ENCODE measurements around the gene RAPGEF5.

Gene RAPGEF5

GRCh38 chr7:22181663-22182062 lies 175.3 kb downstream of the RAPGEF5 start:
- DNase-seq (ENCODE audit: low read depth in 1 of 2, low spot score in 1 of 2) = no peak
- H3K27me3 ChIP-seq (ENCODE audit: insufficient read depth, poor library complexity, severe bottlenecking) = peaks cover 2% of the 10 kb centered on the region
- no peak overlapping the region for H3K4me3 ChIP-seq (replicated peaks; ENCODE audit: insufficient read depth, low read length)
- H3K27ac ChIP-seq (replicated peaks) = no peak overlapping the region
- TF ChIP-seq POLR2AphosphoS5 (IDR thresholded peaks at IDR 0.05; ENCODE audit: low read depth) (no peak), REST (IDR thresholded peaks at IDR 0.05; ENCODE audit: insufficient replicate concordance, low read depth) (no peak), GABPA (IDR thresholded peaks at IDR 0.05; ENCODE audit: low read depth) (no peak), CTCF (IDR thresholded peaks at IDR 0.05; ENCODE audit: insufficient read depth, low read length) (no peak), SPI1 (IDR thresholded peaks at IDR 0.05; ENCODE audit: borderline replicate concordance, low read depth) (no peak)

GRCh38 chr7:22179442-22179879 lies 177.5 kb downstream of the RAPGEF5 start:
- H3K4me3 ChIP-seq (replicated peaks; ENCODE audit: insufficient read depth, low read length) = no peak overlapping the region
- H3K27ac ChIP-seq (replicated peaks) = no peak overlapping the region
- peaks cover 2% of the 10 kb centered on the region for H3K27me3 ChIP-seq (ENCODE audit: insufficient read depth, poor library complexity, severe bottlenecking)
- no peak for DNase-seq (ENCODE audit: low read depth in 1 of 2, low spot score in 1 of 2)
- TF ChIP-seq POLR2AphosphoS5 (IDR thresholded peaks at IDR 0.05; ENCODE audit: low read depth) = no peak
- TF ChIP-seq REST (IDR thresholded peaks at IDR 0.05; ENCODE audit: insufficient replicate concordance, low read depth) = no peak
- TF ChIP-seq GABPA (IDR thresholded peaks at IDR 0.05; ENCODE audit: low read depth) = no peak
- TF ChIP-seq CTCF (IDR thresholded peaks at IDR 0.05; ENCODE audit: insufficient read depth, low read length) = no peak
- TF ChIP-seq SPI1 (IDR thresholded peaks at IDR 0.05; ENCODE audit: borderline replicate concordance, low read depth) = no peak

GRCh38 chr7:22178735-22179134 lies 178.2 kb downstream of the RAPGEF5 start:
- no peak overlapping the region for H3K4me3 ChIP-seq (replicated peaks; ENCODE audit: insufficient read depth, low read length)
- no peak for TF ChIP-seq GABPA (IDR thresholded peaks at IDR 0.05; ENCODE audit: low read depth)
- TF ChIP-seq SPI1 (IDR thresholded peaks at IDR 0.05; ENCODE audit: borderline replicate concordance, low read depth) = no peak
- TF ChIP-seq CTCF (IDR thresholded peaks at IDR 0.05; ENCODE audit: insufficient read depth, low read length) = no peak
- TF ChIP-seq REST (IDR thresholded peaks at IDR 0.05; ENCODE audit: insufficient replicate concordance, low read depth) = no peak
- no peak for TF ChIP-seq POLR2AphosphoS5 (IDR thresholded peaks at IDR 0.05; ENCODE audit: low read depth)
- H3K27ac ChIP-seq (replicated peaks) = no peak overlapping the region
- H3K27me3 ChIP-seq (ENCODE audit: insufficient read depth, poor library complexity, severe bottlenecking) = peaks cover 2% of the 10 kb centered on the region
- DNase-seq (ENCODE audit: low read depth in 1 of 2, low spot score in 1 of 2) = no peak

All from HL-60 (cell line).